NCI-H1436 (cell line): ENCODE data around the gene ZDHHC23.

Source experiments
- DNase-seq: peaks from one replicate; lab custom pipeline; 2025; lab: John Stamatoyannopoulos, UW

Gene ZDHHC23

DNA sequence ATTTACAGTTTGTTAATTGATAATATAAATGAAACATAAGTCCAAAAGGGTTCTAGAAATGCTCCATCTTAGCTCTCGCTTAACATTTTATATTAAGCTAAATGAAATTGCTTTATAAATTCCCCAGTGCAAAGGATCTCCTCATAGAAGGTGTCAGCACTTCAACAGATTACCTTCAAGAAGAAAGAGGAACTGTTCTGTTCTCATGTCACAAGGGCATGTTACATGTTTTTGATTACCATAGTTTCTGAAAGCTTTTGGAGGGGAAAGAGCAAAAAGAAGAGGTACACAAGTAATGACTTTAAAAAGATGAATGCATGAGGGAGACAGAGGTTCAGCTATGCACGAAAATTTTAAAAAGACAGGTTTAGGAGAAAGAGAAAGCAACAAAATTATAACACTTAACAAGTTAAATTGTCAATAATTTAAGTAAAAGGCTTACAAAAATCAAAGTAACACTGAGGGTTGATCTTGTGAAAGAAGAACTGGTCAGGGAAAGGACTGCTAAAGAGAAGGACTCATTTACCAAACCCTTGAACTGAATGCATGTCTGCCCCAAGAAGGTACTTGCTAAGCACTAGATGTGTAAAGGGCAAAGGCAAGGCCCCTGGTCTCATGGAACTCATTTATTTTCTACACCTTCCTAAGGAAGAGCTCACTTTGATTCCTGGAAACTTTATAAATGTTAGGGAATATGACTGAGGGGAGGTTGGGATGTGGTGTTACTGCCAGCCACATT is 63.4 kb downstream of the ZDHHC23 start:
- no peak for DNase-seq
